ENCODE measurements around the gene CST3. TPM values are rescaled to one million over a fixed set of nuclear protein-coding genes. Genes with fewer than 3 reads are reported as not detected.

The CST3 gene
- total and polyA plus RNA-seq, 2 experiments from 2014 or later, result 921 to 2,850 TPM

GRCh38 chr20:23671479-23671878 is 33.7 kb upstream of the CST3 start:
- no peak for DNase-seq (ENCODE audit: low spot score)
- Histone ChIP-seq H3K27me3 (peaks cover 4% of the 10 kb centered on the region), H3K4me2 (no peak overlapping the region), H3K9me3 (ENCODE audit: low read depth) (no peaks in the 10 kb centered on the region), H3K4me3 (no peak overlapping the region), H3K79me2 (no peaks in the 10 kb centered on the region), H3K4me1 (ENCODE audit: insufficient read depth) (no peaks in the 10 kb centered on the region), H3K27ac (no peak overlapping the region), H4K20me1 (ENCODE audit: insufficient read depth, poor library complexity, severe bottlenecking) (no peaks in the 10 kb centered on the region), H2AFZ (no peak overlapping the region), H3K9me2 (replicated peaks; ENCODE audit: insufficient read depth) (no peaks in the 10 kb centered on the region), H3K36me3 (replicated peaks; ENCODE audit: insufficient read depth, low read depth) (no peaks in the 10 kb centered on the region)
- WGBS (ENCODE audit: low lambda C conversion rate, missing lambda C conversion rate), result 54% methylated on average over 3 of the region's 3 CpGs
- TF ChIP-seq EZH2 (IDR thresholded peaks at IDR 0.05; ENCODE audit: borderline replicate concordance) (no peak), EZH2phosphoT487 (IDR thresholded peaks at IDR 0.05; ENCODE audit: low read depth, severe bottlenecking, unreplicated experiment) (no peak)

GRCh38 chr20:23670361-23670760 is 32.6 kb upstream of the CST3 start:
- Histone ChIP-seq H3K27ac (no peak overlapping the region), H3K27me3 (no peaks in the 10 kb centered on the region), H4K20me1 (ENCODE audit: insufficient read depth, poor library complexity, severe bottlenecking) (no peaks in the 10 kb centered on the region), H3K36me3 (replicated peaks; ENCODE audit: insufficient read depth, low read depth) (no peaks in the 10 kb centered on the region), H3K4me1 (ENCODE audit: insufficient read depth) (no peaks in the 10 kb centered on the region), H3K4me3 (no peak overlapping the region), H3K9me2 (replicated peaks; ENCODE audit: insufficient read depth) (no peaks in the 10 kb centered on the region), H3K79me2 (no peaks in the 10 kb centered on the region), H3K4me2 (no peak overlapping the region), H2AFZ (no peak overlapping the region), H3K9me3 (ENCODE audit: low read depth) (no peaks in the 10 kb centered on the region)
- no peak for DNase-seq (ENCODE audit: low spot score)
- no peak for TF ChIP-seq CTCF (IDR thresholded peaks at IDR 0.05; ENCODE audit: poor library complexity)
- no peak for TF ChIP-seq EZH2phosphoT487 (IDR thresholded peaks at IDR 0.05; ENCODE audit: low read depth, severe bottlenecking, unreplicated experiment)
- no peak for TF ChIP-seq EZH2 (IDR thresholded peaks at IDR 0.05; ENCODE audit: borderline replicate concordance)
- WGBS (ENCODE audit: low lambda C conversion rate, missing lambda C conversion rate), result 83% methylated on average over 1 of the region's 1 CpG

- 88% methylated on average over 7 of the region's 7 CpGs for WGBS (ENCODE audit: low lambda C conversion rate, missing lambda C conversion rate)
- Histone ChIP-seq H3K27ac (no peak overlapping the region), H3K4me2 (no peak overlapping the region), H3K36me3 (replicated peaks; ENCODE audit: insufficient read depth, low read depth) (no peaks in the 10 kb centered on the region), H3K79me2 (no peaks in the 10 kb centered on the region), H3K9me2 (replicated peaks; ENCODE audit: insufficient read depth) (no peaks in the 10 kb centered on the region), H3K4me3 (no peak overlapping the region), H2AFZ (no peak overlapping the region), H4K20me1 (ENCODE audit: insufficient read depth, poor library complexity, severe bottlenecking) (no peaks in the 10 kb centered on the region), H3K4me1 (ENCODE audit: insufficient read depth) (no peaks in the 10 kb centered on the region), H3K9me3 (ENCODE audit: low read depth) (no peaks in the 10 kb centered on the region), H3K27me3 (no peaks in the 10 kb centered on the region)
- DNase-seq (ENCODE audit: low spot score), result no peak
- TF ChIP-seq EZH2phosphoT487 (IDR thresholded peaks at IDR 0.05; ENCODE audit: low read depth, severe bottlenecking, unreplicated experiment), result no peak
- no peak for TF ChIP-seq EZH2 (IDR thresholded peaks at IDR 0.05; ENCODE audit: borderline replicate concordance)
- TF ChIP-seq CTCF (IDR thresholded peaks at IDR 0.05; ENCODE audit: poor library complexity), result no peak
Measured at GRCh38 chr20:23669866-23670265, 32.1 kb upstream of the CST3 start.

GRCh38 chr20:23669327-23669726 is 31.6 kb upstream of the CST3 start:
- WGBS (ENCODE audit: low lambda C conversion rate, missing lambda C conversion rate), result 100% methylated on average over 1 of the region's 1 CpG

More at GRCh38 chr20:23669327-23669726, 31.6 kb upstream of the CST3 start:
- Histone ChIP-seq H3K9me3 (ENCODE audit: low read depth) (no peaks in the 10 kb centered on the region), H3K27me3 (no peaks in the 10 kb centered on the region), H3K4me1 (ENCODE audit: insufficient read depth) (no peaks in the 10 kb centered on the region), H3K36me3 (replicated peaks; ENCODE audit: insufficient read depth, low read depth) (no peaks in the 10 kb centered on the region), H4K20me1 (ENCODE audit: insufficient read depth, poor library complexity, severe bottlenecking) (no peaks in the 10 kb centered on the region), H2AFZ (no peak overlapping the region), H3K4me2 (no peak overlapping the region), H3K27ac (no peak overlapping the region), H3K9me2 (replicated peaks; ENCODE audit: insufficient read depth) (no peaks in the 10 kb centered on the region), H3K4me3 (no peak overlapping the region), H3K79me2 (no peaks in the 10 kb centered on the region)
- TF ChIP-seq EZH2 (IDR thresholded peaks at IDR 0.05; ENCODE audit: borderline replicate concordance), result no peak
- TF ChIP-seq EZH2phosphoT487 (IDR thresholded peaks at IDR 0.05; ENCODE audit: low read depth, severe bottlenecking, unreplicated experiment), result no peak
- TF ChIP-seq CTCF (IDR thresholded peaks at IDR 0.05; ENCODE audit: poor library complexity), result no peak
- no peak for DNase-seq (ENCODE audit: low spot score)
